ENCODE results near the gene HACD2.

DNA sequence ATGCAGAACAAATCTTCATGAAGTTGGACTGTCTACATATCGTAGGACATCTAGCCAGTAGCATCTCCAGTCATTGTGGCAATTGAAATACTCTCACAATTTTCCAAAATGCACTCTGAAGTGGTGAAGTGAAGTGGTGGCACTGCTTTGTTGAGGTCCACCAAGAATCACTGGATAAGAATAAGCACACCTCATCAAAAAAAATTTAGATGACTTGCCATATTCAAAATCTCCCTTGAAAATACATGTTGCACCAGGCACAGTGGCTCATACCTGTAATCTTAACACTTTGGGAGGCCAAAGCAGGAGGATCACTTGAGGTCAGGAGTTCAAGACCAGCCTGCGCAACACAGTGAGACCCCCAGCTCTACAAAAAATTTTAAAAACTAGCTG lies 12.9 kb downstream of the HACD2 start:
- TF ChIP-seq CTCF (IDR thresholded peaks at IDR 0.05) (no peak), POLR2A (IDR thresholded peaks at IDR 0.05) (no peak)

Data from tibial nerve (tissue), 3 donors.